HG02884 (cell line): ENCODE results near the gene ACBD4.
A peak's percentile ranks its signal among the peaks of the same experiment; 100 is the strongest.

ENCODE experiments used
- ATAC-seq: cut with Tn5 transposase; IDR thresholded peaks from one replicate; pipeline ENCODE4 v1.9.1; 2021; ENCODE audit warnings: mild to moderate bottlenecking, moderate library complexity; ENCODE audit not compliant: unreplicated experiment

ACBD4 gene

DNA sequence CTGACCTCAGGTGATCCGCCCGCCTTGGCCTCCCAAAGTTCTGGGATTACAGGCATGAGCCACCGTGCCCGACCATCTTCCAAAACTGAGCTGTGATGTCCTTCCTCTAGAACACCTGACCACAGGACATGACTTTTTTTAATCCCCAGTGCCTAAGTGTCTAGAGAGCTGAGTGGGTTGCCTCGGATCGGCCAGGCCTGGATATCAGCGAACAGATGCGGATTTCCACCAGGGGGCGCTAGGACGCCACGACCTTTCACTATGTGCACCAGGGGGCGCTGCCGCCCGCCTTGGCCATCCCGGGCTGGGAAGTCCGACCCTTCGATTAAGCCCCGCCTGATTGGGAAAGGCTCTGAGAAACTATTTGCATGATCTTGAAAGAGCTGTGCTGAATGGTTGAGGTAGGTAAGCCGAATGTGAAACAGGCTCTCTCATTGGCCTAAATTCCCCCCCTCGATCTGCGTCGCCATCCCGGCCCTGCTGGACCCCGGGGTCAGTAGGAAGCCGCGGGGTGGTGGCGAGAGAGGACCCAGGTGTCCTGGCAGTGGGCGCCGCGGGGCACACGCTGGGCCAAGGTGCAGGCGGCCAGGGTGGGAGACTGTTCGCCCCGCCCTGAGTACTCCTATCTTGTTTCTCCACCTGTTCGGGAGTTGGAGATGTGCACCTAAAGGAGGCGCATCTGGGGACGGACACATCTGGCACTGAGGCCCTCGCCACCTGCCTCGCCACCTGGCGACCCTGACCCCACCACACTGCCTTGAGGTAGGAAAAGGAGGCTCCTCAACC is at the start of gene ACBD4:
Gene ACBD4 (plus strand): TSS at position 496 of the 786 bp plus-strand sequence. CDS start 458 bp downstream, outside the sequence.
- peak; percentile 77 for ATAC-seq

GRCh38 chr17:45086391-45086790 is 49.1 kb upstream of the ACBD4 start:
- no peak for ATAC-seq

- no peak for ATAC-seq
These were observed 48.5 kb upstream of the ACBD4 start for GRCh38 chr17:45086865-45087503.

- ATAC-seq, result no peak
These were observed 47.9 kb upstream of the ACBD4 start for GRCh38 chr17:45087504-45087975.

- ATAC-seq, result no peak
These were observed 47.5 kb upstream of the ACBD4 start for GRCh38 chr17:45087978-45088377.

GRCh38 chr17:45088741-45089140 is 46.7 kb upstream of the ACBD4 start:
- no peak for ATAC-seq

DNA sequence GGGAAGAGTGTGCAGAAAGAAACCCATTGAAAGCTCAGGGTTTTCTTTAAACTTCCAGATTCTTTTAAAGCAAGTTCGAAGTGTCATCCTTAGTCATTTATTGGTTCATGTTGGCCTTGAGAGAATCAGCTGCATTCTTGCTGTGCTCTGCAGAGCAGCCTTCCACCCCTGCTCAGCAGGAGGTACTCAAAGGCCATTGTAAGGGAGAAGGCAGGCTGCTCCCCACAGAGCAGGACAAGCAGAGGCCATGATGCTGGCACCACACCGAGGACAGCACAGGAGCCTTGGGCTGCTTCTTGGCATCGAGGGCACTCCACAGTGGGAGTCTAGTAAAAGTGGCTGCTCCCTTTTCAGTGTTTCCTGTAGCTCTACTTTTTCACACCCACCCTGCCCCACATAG is 44.8 kb upstream of the ACBD4 start:
- no peak for ATAC-seq

- ATAC-seq, result no peak
These were observed 43.6 kb upstream of the ACBD4 start for GRCh38 chr17:45091778-45092425.

DNA sequence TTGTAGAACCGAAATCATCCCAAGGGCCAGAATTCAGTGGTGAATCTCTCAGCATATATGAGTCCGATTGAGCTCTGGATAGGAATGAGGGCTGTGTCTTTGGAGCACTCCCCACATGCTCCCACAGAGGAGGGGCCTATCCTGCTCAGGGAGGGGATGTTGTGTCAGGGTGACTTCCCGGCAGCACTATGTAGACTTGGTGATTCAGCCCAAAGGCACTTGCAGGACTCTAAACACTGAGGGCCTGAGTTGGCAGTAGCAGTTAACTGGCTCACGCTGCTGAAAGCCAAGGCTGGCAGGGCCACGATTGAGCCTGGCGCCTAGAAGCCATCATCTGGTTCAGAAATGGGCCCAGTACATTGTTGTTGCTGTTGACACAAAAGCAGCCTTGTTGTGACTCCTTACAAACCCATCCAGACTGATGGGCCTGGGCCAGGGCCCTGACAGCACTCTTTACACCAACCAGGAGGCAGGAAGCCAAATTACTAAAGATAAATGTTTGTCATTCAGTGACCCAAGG is 42.5 kb upstream of the ACBD4 start:
- no peak for ATAC-seq

DNA sequence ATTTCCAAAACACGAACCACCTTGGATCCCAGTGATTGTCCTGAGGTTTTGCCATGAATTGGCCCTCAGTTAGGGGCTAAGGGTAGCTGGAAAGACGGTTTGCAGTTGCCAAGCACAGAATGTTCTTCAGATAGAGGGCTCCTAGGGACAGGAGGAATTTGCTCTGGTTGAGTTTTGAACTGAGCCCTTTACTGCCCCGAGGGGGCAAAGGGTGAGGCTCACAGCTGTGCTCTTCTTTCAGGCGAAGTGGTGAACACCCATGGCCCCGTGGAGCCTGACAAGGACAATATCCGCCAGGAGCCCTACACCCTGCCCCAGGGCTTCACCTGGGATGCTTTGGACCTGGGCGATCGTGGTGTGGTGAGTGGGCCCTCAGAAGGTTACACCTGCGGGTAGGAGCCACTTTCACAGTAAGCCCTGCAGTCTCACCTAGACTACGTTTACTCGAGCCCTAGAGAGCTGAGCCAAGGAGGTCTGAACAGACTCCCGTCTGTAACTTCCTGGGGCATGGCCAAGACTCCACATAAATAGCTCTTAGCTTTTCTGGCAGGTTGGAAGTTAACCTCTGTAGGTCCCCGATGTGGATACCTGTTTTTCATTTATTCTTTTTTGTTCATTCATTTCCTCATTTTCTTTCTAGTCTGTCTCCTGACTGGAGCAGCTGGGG is 41.9 kb upstream of the ACBD4 start:
- ATAC-seq, result no peak

GRCh38 chr17:45096141-45096540 is 39.3 kb upstream of the ACBD4 start:
- ATAC-seq, result no peak

- ATAC-seq, result no peak
These were observed 38.6 kb upstream of the ACBD4 start for GRCh38 chr17:45096926-45097325.

- no peak for ATAC-seq
These were observed 37.2 kb upstream of the ACBD4 start for GRCh38 chr17:45098081-45098868.

DNA sequence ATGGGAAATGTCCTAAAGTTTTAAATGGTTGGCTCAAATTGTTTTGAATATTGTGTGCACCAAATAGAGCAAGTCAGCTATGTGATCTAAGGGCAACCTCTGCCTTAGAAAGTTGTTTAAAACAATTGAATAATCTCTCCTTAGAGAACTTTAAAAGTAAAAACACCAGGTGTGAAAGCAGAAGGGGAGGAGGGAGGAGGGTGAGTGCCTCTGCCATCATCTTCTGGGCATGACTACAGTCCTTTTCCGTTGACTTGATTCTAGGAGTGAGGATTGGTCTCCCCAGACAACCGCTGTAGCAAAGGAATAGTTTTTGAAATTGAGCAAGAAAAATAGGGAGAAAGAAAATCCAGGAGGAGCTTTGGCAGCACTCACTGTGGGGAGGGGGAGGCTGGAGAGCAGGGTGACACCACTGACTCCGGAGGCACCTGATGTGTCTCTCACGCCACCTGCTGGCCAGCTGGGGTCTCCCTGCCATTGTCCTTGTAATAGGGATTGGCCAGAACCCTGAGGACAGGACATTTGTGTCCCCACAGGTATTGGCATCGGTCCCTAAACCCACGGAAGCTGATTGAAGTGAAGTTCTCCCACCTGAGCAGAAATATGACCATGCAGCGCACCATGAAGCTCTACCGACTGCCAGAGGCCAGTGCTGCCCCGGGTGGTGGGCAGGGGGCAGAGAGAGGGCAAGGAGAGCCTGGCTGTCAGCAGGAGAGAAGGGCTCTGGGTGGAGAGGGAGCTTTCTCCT is 36.4 kb upstream of the ACBD4 start:
- no peak for ATAC-seq

GRCh38 chr17:45101546-45101882 is 34.0 kb upstream of the ACBD4 start:
- no peak for ATAC-seq

- no peak for ATAC-seq
These were observed 33.3 kb upstream of the ACBD4 start for GRCh38 chr17:45101883-45102811.

DNA sequence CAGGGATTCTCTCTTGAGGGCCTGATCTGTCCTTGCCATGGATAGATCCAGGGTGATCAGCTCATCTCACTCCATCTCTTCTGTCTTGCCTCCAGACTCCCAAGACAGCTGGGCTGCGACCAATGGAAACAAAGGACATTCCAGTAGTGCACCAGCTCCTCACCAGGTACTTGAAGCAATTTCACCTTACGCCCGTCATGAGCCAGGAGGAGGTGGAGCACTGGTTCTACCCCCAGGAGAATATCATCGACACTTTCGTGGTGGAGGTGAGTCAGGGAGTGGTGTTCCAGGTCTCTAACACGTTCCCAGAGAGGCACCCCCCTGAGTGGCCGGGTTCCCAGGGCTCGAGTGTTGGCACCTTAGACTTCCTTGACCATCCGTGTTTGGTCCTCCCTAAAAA is 32.6 kb upstream of the ACBD4 start:
- no peak for ATAC-seq

DNA sequence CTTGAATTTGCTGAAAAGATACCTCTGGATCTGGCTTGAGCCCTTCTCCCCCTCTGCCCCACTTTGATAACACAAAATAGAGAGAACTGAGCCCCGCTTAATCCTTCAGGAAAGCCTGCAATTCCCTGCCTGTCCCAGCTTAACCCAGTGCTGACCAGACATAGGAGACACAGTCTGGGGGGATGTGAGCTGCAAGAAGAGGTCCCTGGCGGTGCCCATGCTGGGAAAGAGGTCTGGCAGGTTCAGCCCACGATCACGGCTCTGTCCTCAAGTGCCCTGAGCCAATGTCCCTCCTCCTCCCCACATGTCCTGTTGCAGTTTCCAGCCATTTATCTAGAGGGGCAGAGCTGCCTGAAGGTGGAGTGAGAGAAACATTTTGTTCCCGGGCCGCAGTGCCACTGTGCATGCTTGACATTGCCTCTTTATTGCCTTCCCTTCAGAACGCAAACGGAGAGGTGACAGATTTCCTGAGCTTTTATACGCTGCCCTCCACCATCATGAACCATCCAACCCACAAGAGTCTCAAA is 32.2 kb upstream of the ACBD4 start:
- no peak for ATAC-seq
